Measurements from ENCODE around the gene ELP2.

DNA sequence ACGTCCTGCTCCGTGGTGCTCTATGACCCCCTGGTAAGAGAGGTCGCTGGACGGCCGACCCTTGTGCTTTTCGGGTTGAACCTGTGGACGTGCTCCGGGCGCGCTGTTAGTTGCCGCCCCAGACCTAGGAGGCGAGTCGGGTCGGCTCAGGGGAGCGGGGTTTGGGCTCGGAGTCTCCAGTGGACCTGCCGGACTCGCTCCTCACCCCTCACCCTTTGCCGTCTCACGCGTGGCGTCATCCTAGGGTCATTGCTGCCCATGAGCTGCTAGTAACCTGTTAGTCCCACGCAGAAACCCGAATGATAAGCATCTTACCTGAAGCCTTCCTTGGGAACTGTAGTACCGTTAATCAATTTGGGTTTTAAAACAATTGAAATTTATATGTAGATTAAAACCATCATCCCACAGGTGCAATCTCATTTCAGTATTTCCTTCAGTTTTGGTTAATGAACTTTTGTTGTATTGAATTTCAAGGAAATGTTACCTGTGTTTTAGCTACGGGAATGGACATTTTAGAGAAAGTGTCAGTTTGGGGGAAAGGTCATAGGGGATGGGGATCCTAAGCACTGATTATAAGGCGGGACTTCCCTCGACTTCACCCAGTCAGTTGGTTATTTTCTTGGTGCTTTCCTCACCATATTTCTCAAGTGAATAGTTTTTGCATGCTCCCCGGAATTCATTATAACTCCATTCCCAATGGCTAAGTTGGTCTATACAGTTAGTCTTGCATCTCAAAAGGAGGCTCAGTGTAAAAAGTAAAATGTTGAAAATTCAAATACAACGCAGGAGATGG lies 536 bp downstream of the ELP2 start:
- TF ChIP-seq, protein P1, sequence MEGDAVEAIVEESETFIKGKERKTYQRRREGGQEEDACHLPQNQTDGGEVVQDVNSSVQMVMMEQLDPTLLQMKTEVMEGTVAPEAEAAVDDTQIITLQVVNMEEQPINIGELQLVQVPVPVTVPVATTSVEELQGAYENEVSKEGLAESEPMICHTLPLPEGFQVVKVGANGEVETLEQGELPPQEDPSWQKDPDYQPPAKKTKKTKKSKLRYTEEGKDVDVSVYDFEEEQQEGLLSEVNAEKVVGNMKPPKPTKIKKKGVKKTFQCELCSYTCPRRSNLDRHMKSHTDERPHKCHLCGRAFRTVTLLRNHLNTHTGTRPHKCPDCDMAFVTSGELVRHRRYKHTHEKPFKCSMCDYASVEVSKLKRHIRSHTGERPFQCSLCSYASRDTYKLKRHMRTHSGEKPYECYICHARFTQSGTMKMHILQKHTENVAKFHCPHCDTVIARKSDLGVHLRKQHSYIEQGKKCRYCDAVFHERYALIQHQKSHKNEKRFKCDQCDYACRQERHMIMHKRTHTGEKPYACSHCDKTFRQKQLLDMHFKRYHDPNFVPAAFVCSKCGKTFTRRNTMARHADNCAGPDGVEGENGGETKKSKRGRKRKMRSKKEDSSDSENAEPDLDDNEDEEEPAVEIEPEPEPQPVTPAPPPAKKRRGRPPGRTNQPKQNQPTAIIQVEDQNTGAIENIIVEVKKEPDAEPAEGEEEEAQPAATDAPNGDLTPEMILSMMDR (conservative IDR thresholded peaks at IDR 0.05; ENCODE audit: low read depth, low read length): no peak
- TF ChIP-seq EZH2 (IDR thresholded peaks at IDR 0.05; ENCODE audit: borderline replicate concordance, low read depth, low read length, poor library complexity, severe bottlenecking): no peak

Data from A673 (cell line).